ENCODE data around the gene PRRX2.

Gene PRRX2

DNA sequence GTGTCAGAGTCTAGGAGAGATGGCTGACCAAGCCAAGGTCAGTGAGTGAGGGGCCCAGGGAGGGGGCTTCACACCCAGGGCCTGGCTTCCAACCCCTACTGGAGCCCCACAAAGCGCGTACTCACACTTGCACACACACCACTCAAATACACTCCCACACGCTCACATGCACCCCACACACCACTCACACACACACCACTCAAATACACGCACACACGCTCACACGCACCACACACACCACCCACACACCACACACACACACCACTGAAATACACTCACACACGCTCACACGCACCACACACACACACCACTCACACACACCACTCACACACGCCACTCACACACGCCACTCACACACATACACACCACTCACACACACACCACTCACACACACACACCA is 17.8 kb upstream of the PRRX2 start:
- DNase-seq (ENCODE audit: low read depth): no peak
- no peak overlapping the region for H3K4me3 ChIP-seq (ENCODE audit: low read depth, low read length)
- TF ChIP-seq CTCF (IDR thresholded peaks at IDR 0.05; ENCODE audit: insufficient read depth, low read depth, low read length, missing control alignments): no peak

DNA sequence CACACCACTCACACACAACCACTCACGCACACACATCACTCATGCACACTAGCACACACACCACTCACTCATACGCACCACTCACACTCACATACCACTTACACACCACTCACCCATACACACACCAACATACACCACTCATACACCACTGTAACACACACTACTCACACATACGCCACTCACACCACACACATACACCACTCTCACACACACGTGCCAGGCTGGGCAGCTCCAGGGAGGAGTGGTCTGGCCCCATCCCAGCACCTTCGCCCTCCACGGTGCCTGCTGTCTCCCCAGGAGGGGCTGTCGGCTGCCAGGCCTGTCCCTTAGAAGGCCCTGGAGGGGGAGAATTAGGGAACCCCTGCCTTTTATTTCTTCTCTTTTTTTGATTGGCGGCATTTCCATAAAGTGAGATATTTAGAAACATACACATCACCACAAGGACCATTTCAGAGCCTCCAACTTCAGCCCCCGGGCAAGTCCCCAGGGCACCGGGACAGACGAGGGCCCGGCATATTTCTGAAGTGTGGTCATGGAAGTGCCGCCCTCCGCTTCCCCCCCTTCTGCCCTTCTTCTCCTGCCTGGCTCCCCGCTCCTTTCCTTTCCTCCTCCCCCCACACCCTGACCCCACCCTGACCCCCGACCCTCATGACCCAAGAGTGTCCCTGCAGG is 17.2 kb upstream of the PRRX2 start:
- TF ChIP-seq CTCF (IDR thresholded peaks at IDR 0.05; ENCODE audit: insufficient read depth, low read depth, low read length, missing control alignments): no peak
- no peak for DNase-seq (ENCODE audit: low read depth)
- no peak overlapping the region for H3K4me3 ChIP-seq (ENCODE audit: low read depth, low read length)

- no peak overlapping the region for H3K4me3 ChIP-seq (ENCODE audit: low read depth, low read length)
- no peak for DNase-seq (ENCODE audit: low read depth)
- no peak for TF ChIP-seq CTCF (IDR thresholded peaks at IDR 0.05; ENCODE audit: insufficient read depth, low read depth, low read length, missing control alignments)
These were observed 16.7 kb upstream of the PRRX2 start for GRCh38 chr9:129648764-129649115.

GRCh38 chr9:129649726-129650679 is 15.4 kb upstream of the PRRX2 start:
- no peak for TF ChIP-seq CTCF (IDR thresholded peaks at IDR 0.05; ENCODE audit: insufficient read depth, low read depth, low read length, missing control alignments)
- DNase-seq (ENCODE audit: low read depth): no peak
- no peak overlapping the region for H3K4me3 ChIP-seq (ENCODE audit: low read depth, low read length)

- no peak for TF ChIP-seq CTCF (IDR thresholded peaks at IDR 0.05; ENCODE audit: insufficient read depth, low read depth, low read length, missing control alignments)
- no peak overlapping the region for H3K4me3 ChIP-seq (ENCODE audit: low read depth, low read length)
- DNase-seq (ENCODE audit: low read depth): no peak
These were observed 14.7 kb upstream of the PRRX2 start for GRCh38 chr9:129650680-129651235.

GRCh38 chr9:129653823-129654553 is 11.5 kb upstream of the PRRX2 start:
- H3K4me3 ChIP-seq (ENCODE audit: low read depth, low read length): no peak overlapping the region
- DNase-seq (ENCODE audit: low read depth): no peak

More at GRCh38 chr9:129653823-129654553, 11.5 kb upstream of the PRRX2 start:
- TF ChIP-seq CTCF (IDR thresholded peaks at IDR 0.05; ENCODE audit: insufficient read depth, low read depth, low read length, missing control alignments): no peak
